Measurements from ENCODE around the gene RDX. TPM values are rescaled to one million over a fixed set of nuclear protein-coding genes. Genes with fewer than 3 reads are reported as not detected.

The RDX gene
- total and polyA plus RNA-seq, 9 of the 15 experiments (the other 6 are each of a cell fraction or from before 2014, with no cell fraction given): 35.6 to 62.1 (median 54.3) TPM

- in situ Hi-C loops (cut with MboI): no loop called here
- TF ChIP-seq TEAD2 (tag; IDR thresholded peaks at IDR 0.05): no peak
- 27% methylated on average over 2 of the region's 2 CpGs for WGBS (ENCODE audit: insufficient coverage, low coverage, missing lambda C conversion rate)
Measured at GRCh38 chr11:110133160-110133559, 163.3 kb downstream of the RDX start.

GRCh38 chr11:110131386-110132123 lies 164.9 kb downstream of the RDX start:
- ChIA-PET POLR2A (no interaction called here), CTCF (ENCODE audit: low intra/inter-chr PET ratio) (no interaction called here)
- Histone ChIP-seq H3K27me3 (ENCODE audit: control insufficient read depth in 2 of 2, insufficient read depth in 2 of 2, low read length in 2 of 2) (no peaks in the 10 kb centered on the region), H3K4me3 (no peak overlapping the region), H3K4me1 (replicated peaks in 1 of 2; ENCODE audit: control insufficient read depth in 2 of 2, insufficient read depth in 2 of 2, low read length in 2 of 2) (no peaks in the 10 kb centered on the region; a peak in 1 of 5 replicates), H3K4me2 (ENCODE audit: insufficient read depth, low read length) (no peak overlapping the region), H4K20me1 (replicated peaks; ENCODE audit: control insufficient read depth, insufficient read depth, low read length) (no peaks in the 10 kb centered on the region), H3K79me2 (ENCODE audit: control insufficient read depth, insufficient read depth, low read length) (no peaks in the 10 kb centered on the region), H3K9me3 (replicated peaks; ENCODE audit: control insufficient read depth, insufficient read depth, low read depth, low read length) (no peaks in the 10 kb centered on the region), H3K9ac (ENCODE audit: insufficient read depth in 1 of 2, low read depth in 2 of 2, low read length in 2 of 2) (no peak overlapping the region), H3K27ac (ENCODE audit: extremely low read depth, low read depth, low read length) (no peak overlapping the region), H2AFZ (ENCODE audit: low read depth, low read length) (no peak overlapping the region), H3K9me1 (ENCODE audit: control insufficient read depth, insufficient read depth, low read length) (no peaks in the 10 kb centered on the region), H3K36me3 (ENCODE audit: control insufficient read depth, insufficient read depth, low read length) (no peaks in the 10 kb centered on the region)
- DNase-seq (ENCODE audit: extremely low read depth in 1 of 4, low spot score in 3 of 4): no peak
- FAIRE-seq: no peak
- 0 out of 2 replicates have a peak, but pooled peaks have one; percentile 5 for TF ChIP-seq C11orf30 (IDR thresholded peaks at IDR 0.05; ENCODE audit: low read depth)
- TF ChIP-seq SMAD4 (CRISPR knock-in tag; conservative IDR thresholded peaks at IDR 0.05): no peak
- TF ChIP-seq MCM5 (IDR thresholded peaks at IDR 0.05; ENCODE audit: low read depth): no peak
- 57% methylated on average over 5 of the region's 6 CpGs for WGBS (ENCODE audit: insufficient coverage, low coverage, missing lambda C conversion rate)
- ATAC-seq: no peak
- BruUV-seq (replicated peaks): no TSS peak
- in situ Hi-C loops (cut with MboI) (no loop called here), intact Hi-C loops (cut with micrococcal nuclease) (no loop called here)

More at GRCh38 chr11:110133160-110133559, 163.3 kb downstream of the RDX start:
- H3K4me3 ChIP-seq: no peak overlapping the region
- no peak overlapping the region for H3K4me2 ChIP-seq (ENCODE audit: insufficient read depth, low read length)
- no TSS peak for BruUV-seq (replicated peaks)
- H3K9me1 ChIP-seq (ENCODE audit: control insufficient read depth, insufficient read depth, low read length): no peaks in the 10 kb centered on the region
- DNase-seq (ENCODE audit: extremely low read depth in 1 of 4, low spot score in 3 of 4) (no peak), FAIRE-seq (no peak), ATAC-seq (no peak)
- ChIA-PET POLR2A (interaction anchor here (1.0 kb wide), 1 partner anchor 16 kb away, joined by 3 read pairs; no protein-coding TSS in a partner anchor), CTCF (ENCODE audit: low intra/inter-chr PET ratio) (interaction anchor here (0.7 kb wide), 1 partner anchor 11 kb away, joined by 3 read pairs; no protein-coding TSS in a partner anchor)
- H3K27me3 ChIP-seq (ENCODE audit: control insufficient read depth in 2 of 2, insufficient read depth in 2 of 2, low read length in 2 of 2): no peaks in the 10 kb centered on the region
- H2AFZ ChIP-seq (ENCODE audit: low read depth, low read length): no peak overlapping the region
- H4K20me1 ChIP-seq (replicated peaks; ENCODE audit: control insufficient read depth, insufficient read depth, low read length): no peaks in the 10 kb centered on the region
- no peak overlapping the region for H3K9ac ChIP-seq (ENCODE audit: insufficient read depth in 1 of 2, low read depth in 2 of 2, low read length in 2 of 2)
- no peaks in the 10 kb centered on the region for H3K79me2 ChIP-seq (ENCODE audit: control insufficient read depth, insufficient read depth, low read length)
- H3K36me3 ChIP-seq (ENCODE audit: control insufficient read depth, insufficient read depth, low read length): no peaks in the 10 kb centered on the region
- no peaks in the 10 kb centered on the region for H3K4me1 ChIP-seq (replicated peaks in 1 of 2; ENCODE audit: control insufficient read depth in 2 of 2, insufficient read depth in 2 of 2, low read length in 2 of 2)
- H3K9me3 ChIP-seq (replicated peaks; ENCODE audit: control insufficient read depth, insufficient read depth, low read depth, low read length): no peaks in the 10 kb centered on the region
- H3K27ac ChIP-seq (ENCODE audit: extremely low read depth, low read depth, low read length): no peak overlapping the region
- intact Hi-C loops (cut with micrococcal nuclease): no loop called here

Measured in K562 (cell line).